ENCODE data around the gene ZSWIM1. TPM values are rescaled to one million over a fixed set of nuclear protein-coding genes. Genes with fewer than 3 reads are reported as not detected.

ZSWIM1 gene
- total RNA-seq, 1 donor from 2014 or later, result 9.6 TPM

DNA sequence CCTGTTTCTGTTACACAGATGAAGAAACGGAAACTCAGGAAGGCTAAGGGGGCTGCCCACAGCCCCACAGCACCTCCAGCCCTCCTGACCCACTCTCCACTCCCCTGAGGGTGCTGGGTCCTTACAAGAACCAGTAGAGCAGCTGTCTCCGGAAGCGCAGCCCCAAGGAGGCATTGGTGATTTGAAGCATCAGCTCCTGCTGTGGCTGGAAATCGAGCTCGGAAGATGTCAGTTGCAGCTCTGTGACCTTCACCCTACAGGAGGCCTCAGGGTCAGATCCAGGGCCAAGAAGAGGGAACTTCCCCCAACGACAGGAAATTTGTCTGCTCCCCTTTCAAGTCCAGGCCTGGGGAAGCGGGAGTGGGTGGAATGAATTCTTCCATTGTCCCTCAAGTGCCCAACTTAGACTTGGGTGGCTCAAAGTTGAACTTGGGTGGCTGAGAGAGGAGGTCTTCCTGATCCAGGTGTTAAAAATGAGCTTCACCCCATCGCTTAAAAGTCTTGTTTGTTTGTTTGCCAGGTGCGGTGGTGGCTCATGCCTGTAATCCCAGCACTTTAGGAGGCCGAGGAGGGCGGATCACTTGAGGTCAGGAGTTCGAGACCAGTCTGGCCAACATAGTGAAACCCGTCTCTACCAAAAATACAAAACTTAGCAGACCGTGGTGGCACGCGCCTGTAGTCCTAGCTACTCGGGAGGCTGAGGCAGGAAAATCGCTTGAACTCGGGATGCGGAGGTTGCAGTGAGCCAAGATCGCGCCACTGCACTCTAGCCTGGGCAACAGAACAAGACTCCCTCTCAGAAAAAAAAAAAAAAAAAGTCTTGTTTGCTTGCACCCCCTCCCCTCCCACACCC, 29.0 kb downstream of the ZSWIM1 start:
- TF ChIP-seq, protein P1, sequence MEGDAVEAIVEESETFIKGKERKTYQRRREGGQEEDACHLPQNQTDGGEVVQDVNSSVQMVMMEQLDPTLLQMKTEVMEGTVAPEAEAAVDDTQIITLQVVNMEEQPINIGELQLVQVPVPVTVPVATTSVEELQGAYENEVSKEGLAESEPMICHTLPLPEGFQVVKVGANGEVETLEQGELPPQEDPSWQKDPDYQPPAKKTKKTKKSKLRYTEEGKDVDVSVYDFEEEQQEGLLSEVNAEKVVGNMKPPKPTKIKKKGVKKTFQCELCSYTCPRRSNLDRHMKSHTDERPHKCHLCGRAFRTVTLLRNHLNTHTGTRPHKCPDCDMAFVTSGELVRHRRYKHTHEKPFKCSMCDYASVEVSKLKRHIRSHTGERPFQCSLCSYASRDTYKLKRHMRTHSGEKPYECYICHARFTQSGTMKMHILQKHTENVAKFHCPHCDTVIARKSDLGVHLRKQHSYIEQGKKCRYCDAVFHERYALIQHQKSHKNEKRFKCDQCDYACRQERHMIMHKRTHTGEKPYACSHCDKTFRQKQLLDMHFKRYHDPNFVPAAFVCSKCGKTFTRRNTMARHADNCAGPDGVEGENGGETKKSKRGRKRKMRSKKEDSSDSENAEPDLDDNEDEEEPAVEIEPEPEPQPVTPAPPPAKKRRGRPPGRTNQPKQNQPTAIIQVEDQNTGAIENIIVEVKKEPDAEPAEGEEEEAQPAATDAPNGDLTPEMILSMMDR (IDR thresholded peaks at IDR 0.05), result no peak
- H3K27me3 ChIP-seq, result no peaks in the 10 kb centered on the region
- H3K36me3 ChIP-seq, result no peaks in the 10 kb centered on the region
- intact Hi-C loops (cut with DNase I), result no loop called here
- H3K27ac ChIP-seq, result no peak overlapping the region
- ATAC-seq, result peak; percentile 19
- H3K9me3 ChIP-seq, result no peaks in the 10 kb centered on the region
- H3K4me1 ChIP-seq, result peaks cover 25% of the 10 kb centered on the region
- peak overlapping the region; percentile 58 for H3K4me3 ChIP-seq
- DNase-seq, result no peak

DNA sequence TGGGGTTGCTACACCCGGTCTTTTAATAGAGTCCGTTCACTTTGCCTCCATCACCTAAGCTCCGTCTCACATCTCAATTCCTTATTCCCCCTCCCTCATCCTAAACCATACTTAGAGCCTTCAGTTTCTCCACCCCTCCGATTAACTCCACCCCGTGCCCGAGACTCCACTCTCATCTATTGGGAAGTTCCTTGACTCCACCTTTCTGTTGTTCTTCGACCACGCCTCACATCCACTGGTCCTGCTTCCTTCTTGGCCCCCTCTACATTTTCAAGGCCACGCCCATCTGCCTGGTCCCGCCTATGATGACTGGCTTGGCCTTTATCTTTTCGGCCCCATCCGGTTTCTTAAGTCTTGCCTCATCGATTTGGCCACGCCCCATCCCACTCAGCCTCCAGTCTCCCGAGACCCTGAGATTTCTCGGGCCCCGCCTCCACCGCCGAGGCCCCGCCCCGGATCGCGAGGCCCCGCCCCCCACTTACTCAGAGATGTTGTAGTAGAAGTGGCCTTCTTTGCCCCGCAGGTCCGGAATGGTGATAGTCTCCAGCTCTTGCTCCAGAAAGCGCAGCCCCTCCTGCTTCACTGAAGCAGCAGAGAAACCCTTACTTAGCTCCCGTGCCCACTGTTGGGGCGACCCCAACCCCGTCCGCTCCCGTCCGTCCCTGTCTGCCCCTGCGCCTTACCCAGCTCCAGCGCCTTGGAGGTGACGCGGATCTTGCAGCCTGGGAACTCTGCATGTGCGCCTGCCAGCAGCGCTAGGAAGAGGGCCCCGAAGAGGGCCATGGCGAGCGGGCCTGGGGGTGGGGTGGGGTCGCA, 29.9 kb downstream of the ZSWIM1 start:
- ATAC-seq (peak; percentile 94), DNase-seq (peak; percentile 94)
- TF ChIP-seq, protein P1 (IDR thresholded peaks at IDR 0.05), result no peak
- Histone ChIP-seq H3K36me3 (no peaks in the 10 kb centered on the region), H3K4me3 (peak overlapping the region; percentile 58), H3K9me3 (no peaks in the 10 kb centered on the region), H3K27me3 (no peaks in the 10 kb centered on the region), H3K27ac (peak overlapping the region; percentile 80), H3K4me1 (peaks cover 25% of the 10 kb centered on the region)
- intact Hi-C loops (cut with DNase I), result no loop called here

DNA sequence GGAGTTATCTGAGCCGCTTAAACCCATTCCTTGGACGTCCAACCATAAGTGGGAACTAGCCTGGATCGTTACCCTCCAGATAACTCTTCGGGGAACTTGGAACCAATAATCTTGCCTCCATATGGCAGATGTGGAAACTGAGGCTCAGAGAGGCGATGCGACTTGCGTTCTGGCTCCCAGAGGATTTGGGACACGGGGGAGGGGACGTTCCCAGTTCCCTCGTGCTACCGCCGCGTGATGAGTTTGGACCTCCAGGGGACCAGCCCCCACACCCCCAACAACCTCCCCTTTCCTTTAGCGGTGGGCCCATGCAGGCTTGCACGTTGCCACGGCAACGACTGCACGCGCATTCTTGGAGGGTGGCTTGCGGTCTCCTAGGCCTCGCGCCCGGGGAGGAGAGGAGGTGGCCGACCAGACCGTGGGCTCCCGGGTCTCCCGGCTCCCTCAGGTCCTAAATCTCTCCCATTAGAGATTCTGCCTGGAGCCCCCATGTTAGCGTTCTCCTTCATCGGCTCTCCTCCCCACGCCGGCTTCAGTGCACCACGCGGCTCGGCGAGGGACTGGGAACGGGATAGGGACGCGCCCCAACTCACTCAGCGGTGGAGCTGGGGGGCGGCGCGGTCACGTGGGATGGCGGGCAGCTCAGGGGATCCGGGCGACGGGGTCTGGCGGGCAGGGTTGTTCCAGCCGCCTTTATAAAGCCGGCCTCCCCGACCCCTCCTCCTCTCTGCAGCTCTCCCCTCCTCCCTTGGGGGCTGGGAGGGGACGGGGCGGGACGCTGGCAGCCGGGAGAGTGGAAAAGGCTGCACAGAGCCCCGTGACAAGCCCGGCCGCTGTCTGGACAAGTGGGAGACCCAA, 30.7 kb downstream of the ZSWIM1 start, which contains the start of gene PLTP:
Gene PLTP (minus strand): TSS at position 670 of the 858 bp plus-strand sequence. CDS start 703 bp downstream, outside the sequence.
- Histone ChIP-seq H3K4me1 (peaks cover 25% of the 10 kb centered on the region), H3K27ac (peak within 1 kb of the TSS; percentile 80), H3K27me3 (no peaks in the 10 kb centered on the region), H3K4me3 (peak within 1 kb of the TSS; percentile 58), H3K9me3 (no peaks in the 10 kb centered on the region), H3K36me3 (no peaks in the 10 kb centered on the region)
- ATAC-seq (peak; percentile 12), DNase-seq (peak; percentile 73)
- TF ChIP-seq, protein P1 (IDR thresholded peaks at IDR 0.05), result no peak
- intact Hi-C loops (cut with DNase I), result no loop called here

DNA sequence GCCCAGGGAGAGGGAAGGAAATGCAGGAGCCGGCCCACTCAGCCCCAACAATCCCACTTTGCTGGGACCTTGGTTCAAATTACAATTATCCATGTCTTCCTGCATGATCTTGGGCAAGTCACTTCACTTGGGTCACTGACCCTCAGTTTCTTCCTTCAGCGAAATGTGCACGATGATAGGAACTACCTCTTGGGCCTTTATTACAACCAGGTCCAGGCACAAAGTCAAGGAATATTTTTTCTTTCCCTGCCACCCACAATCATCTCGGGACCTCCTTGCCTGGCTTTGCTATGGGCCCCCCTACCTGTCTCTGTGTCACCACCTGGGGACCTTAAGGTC, 31.3 kb downstream of the ZSWIM1 start:
- intact Hi-C loops (cut with DNase I), result no loop called here
- no peaks in the 10 kb centered on the region for H3K27me3 ChIP-seq
- no peaks in the 10 kb centered on the region for H3K9me3 ChIP-seq
- DNase-seq (no peak), ATAC-seq (no peak)
- H3K36me3 ChIP-seq, result no peaks in the 10 kb centered on the region
- peaks cover 25% of the 10 kb centered on the region for H3K4me1 ChIP-seq
- TF ChIP-seq, protein P1 (IDR thresholded peaks at IDR 0.05), result no peak
- peak overlapping the region; percentile 80 for H3K27ac ChIP-seq
- peak overlapping the region; percentile 58 for H3K4me3 ChIP-seq

DNA sequence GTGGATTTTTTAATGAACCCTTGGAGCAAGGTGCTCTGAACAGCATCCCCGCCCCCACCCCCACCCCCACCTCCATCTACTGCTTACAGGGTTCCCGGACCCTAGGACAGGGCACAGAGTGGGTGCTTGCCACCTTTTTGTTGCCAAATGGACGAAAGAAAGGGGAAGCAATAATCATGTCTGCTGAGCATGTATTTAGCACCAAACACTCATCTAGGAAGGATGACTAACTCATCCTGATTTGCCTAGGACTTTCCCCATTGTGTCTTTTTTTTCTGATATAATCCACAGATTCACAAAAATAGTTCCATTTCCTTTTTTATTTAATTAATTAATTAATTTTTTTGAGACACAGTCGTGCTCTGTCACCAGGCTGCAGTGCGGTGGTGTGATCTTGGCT, 32.1 kb downstream of the ZSWIM1 start:
- no peak for DNase-seq
- Histone ChIP-seq H3K4me3 (no peak overlapping the region), H3K36me3 (no peaks in the 10 kb centered on the region), H3K27ac (no peak overlapping the region), H3K4me1 (peaks cover 29% of the 10 kb centered on the region), H3K27me3 (no peaks in the 10 kb centered on the region), H3K9me3 (no peaks in the 10 kb centered on the region)
- TF ChIP-seq, protein P1 (IDR thresholded peaks at IDR 0.05), result no peak
- no peak for ATAC-seq
- intact Hi-C loops (cut with DNase I), result no loop called here
